ENCODE measurements around the gene NUP210L. TPM values are rescaled to one million over a fixed set of nuclear protein-coding genes. Genes with fewer than 3 reads are reported as not detected.
"Not testable (repeated sequence)": the region's sequence is repeated elsewhere in the genome, so short reads cannot be mapped to it uniquely, and the experiment has no call there.

The NUP210L gene
- total and polyA plus RNA-seq, 2 of the 13 experiments (the other 11 are each of a cell fraction or from before 2014, with no cell fraction given), result not detected

DNA sequence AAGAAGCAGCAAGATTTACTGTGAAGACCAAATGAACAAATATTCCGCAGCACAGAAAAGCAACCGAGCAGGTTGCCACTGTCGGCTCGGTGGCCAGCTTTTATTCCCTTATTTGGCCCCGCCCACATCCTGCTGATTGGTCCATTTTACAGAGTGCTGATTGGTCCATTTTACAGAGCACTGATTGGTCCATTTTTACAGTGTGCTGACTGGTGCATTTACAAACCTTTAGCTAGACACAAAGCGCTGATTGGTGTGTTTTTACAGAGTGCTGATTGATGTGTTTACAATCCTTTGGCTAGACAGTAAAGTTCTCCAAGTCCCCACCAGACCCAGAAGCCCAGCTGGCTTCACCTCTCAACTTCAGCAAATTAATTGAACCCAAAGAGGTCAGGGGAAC, 71.8 kb downstream of the NUP210L start:
- H3K36me3 ChIP-seq (replicated peaks in 1 of 2; ENCODE audit: control insufficient read depth in 1 of 2, insufficient read depth in 2 of 2, low read length in 2 of 2); POLR2A ChIA-PET; BruUV-seq (replicated peaks); DNase-seq (ENCODE audit: low spot score); H3K27me3 ChIP-seq (ENCODE audit: control insufficient read depth in 1 of 2, insufficient read depth in 2 of 2, low read length in 2 of 2); H3K27ac ChIP-seq (ENCODE audit: extremely low read length, insufficient read depth, low read length); CTCF ChIA-PET (ENCODE audit: low intra/inter-chr PET ratio, low total read pairs); intact Hi-C loops (cut with micrococcal nuclease; ENCODE audit: unreplicated experiment); H4K20me1 ChIP-seq (ENCODE audit: insufficient read depth, low read length); H3K4me3 ChIP-seq (replicated peaks in 1 of 3; ENCODE audit: insufficient read depth in 1 of 3, low read depth in 2 of 3, low read length in 3 of 3); H2AFZ ChIP-seq (ENCODE audit: low read length); in situ Hi-C loops (cut with HindIII; ENCODE audit: extremely low pct_ligation_motif_present, low pct_unique_long_range_greater_than_20kb); H3K79me2 ChIP-seq (ENCODE audit: insufficient read depth, low read length); H3K9me3 ChIP-seq (ENCODE audit: low read length); FAIRE-seq; ATAC-seq; H3K4me1 ChIP-seq (ENCODE audit: insufficient read depth, low read length); H3K9ac ChIP-seq (ENCODE audit: insufficient read depth, low read depth, low read length); H3K4me2 ChIP-seq (ENCODE audit: low read depth, low read length): not testable (repeated sequence)
- WGBS (ENCODE audit: low lambda C conversion rate), result 46% methylated on average over 6 of the region's 6 CpGs
- TF ChIP-seq NFYB (CRISPR knock-in tag; IDR thresholded peaks at IDR 0.05) (peak; percentile 61), MAFF (IDR thresholded peaks at IDR 0.05; ENCODE audit: low read depth, low read length) (peak; percentile 57; the same call in 1 of the 2 replicates), MAFK (conservative IDR thresholded peaks at IDR 0.05 in 1 of 2, IDR thresholded peaks at IDR 0.05 in 1 of 2; ENCODE audit: low read length in 2 of 2) (peak; percentile 31 to 66; a peak in 3 of 4 replicates)

DNA sequence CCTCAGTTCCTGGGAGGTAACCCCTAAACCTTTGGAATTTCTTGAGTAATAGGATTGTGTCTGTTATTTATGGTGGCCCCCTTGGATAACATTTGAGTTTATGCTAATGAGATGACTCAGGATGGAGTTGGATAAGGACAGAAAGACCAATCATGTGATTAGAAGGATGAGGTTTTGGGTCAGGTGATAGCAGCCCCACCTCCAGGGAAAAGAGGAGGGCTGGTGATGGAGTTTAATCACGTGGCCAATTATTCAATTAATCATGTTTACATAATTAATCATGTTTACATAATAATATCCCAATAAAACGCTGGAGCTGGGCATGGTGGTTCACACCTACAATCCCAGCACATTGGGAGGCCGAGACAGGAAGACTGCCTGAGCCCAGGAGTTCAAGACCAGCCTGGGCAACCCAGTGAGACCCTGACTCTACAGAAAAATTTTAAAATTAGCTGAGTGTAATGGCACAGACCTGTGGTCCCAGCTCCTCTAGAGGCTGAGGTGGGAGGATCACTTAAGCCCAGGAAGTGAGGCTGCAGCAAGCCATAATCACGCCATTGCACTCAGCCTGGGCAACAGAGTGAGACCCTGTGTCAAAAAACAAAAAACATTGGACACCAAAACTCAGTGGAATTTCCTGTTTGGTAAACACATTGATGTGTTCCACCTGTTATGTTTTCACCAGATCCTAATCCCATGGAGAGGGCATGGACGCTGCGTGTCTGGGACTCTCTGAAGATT, 73.3 kb downstream of the NUP210L start:
- in situ Hi-C loops (cut with HindIII; ENCODE audit: extremely low pct_ligation_motif_present, low pct_unique_long_range_greater_than_20kb), result no loop called here
- Histone ChIP-seq H3K36me3 (replicated peaks in 1 of 2; ENCODE audit: control insufficient read depth in 1 of 2, insufficient read depth in 2 of 2, low read length in 2 of 2) (no peaks in the 10 kb centered on the region), H3K27me3 (ENCODE audit: control insufficient read depth in 1 of 2, insufficient read depth in 2 of 2, low read length in 2 of 2) (no peaks in the 10 kb centered on the region; a peak in 1 of 5 replicates), H3K4me3 (replicated peaks in 1 of 3; ENCODE audit: insufficient read depth in 1 of 3, low read depth in 2 of 3, low read length in 3 of 3) (no peak overlapping the region), H2AFZ (ENCODE audit: low read length) (no peak overlapping the region), H3K27ac (ENCODE audit: extremely low read length, insufficient read depth, low read length) (no peak overlapping the region), H3K4me1 (ENCODE audit: insufficient read depth, low read length) (no peaks in the 10 kb centered on the region), H4K20me1 (ENCODE audit: insufficient read depth, low read length) (no peaks in the 10 kb centered on the region), H3K79me2 (ENCODE audit: insufficient read depth, low read length) (no peaks in the 10 kb centered on the region), H3K4me2 (ENCODE audit: low read depth, low read length) (no peak overlapping the region), H3K9ac (ENCODE audit: insufficient read depth, low read depth, low read length) (no peak overlapping the region), H3K9me3 (ENCODE audit: low read length) (no peaks in the 10 kb centered on the region)
- BruUV-seq (replicated peaks), result no TSS peak
- WGBS (ENCODE audit: low lambda C conversion rate), result 29% methylated on average over 6 of the region's 6 CpGs
- ATAC-seq (no peak), DNase-seq (ENCODE audit: low spot score) (no peak), FAIRE-seq (no peak)
- ChIA-PET POLR2A (no interaction called here), CTCF (ENCODE audit: low intra/inter-chr PET ratio, low total read pairs) (no interaction called here)
- intact Hi-C loops (cut with micrococcal nuclease; ENCODE audit: unreplicated experiment), result no loop called here
- TF ChIP-seq, protein P1, sequence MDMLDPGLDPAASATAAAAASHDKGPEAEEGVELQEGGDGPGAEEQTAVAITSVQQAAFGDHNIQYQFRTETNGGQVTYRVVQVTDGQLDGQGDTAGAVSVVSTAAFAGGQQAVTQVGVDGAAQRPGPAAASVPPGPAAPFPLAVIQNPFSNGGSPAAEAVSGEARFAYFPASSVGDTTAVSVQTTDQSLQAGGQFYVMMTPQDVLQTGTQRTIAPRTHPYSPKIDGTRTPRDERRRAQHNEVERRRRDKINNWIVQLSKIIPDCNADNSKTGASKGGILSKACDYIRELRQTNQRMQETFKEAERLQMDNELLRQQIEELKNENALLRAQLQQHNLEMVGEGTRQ (IDR thresholded peaks at IDR 0.05; ENCODE audit: low read depth, low read length), result 0 out of 2 replicates have a peak, but pooled peaks have one; percentile 8
- TF ChIP-seq, protein P1 (CRISPR knock-in tag; IDR thresholded peaks at IDR 0.05; ENCODE audit: borderline replicate concordance), result no peak
- TF ChIP-seq JDP2 (CRISPR knock-in tag; IDR thresholded peaks at IDR 0.05; ENCODE audit: borderline replicate concordance), result no peak

All from HepG2 (cell line).